HK-2 (cell line): ENCODE results near the gene DUSP22.

Source experiments
- DNase-seq: peaks from one replicate; pipeline ENCODE4 v3.0.0-alpha.2; 2018; ENCODE audit not compliant: unreplicated experiment

The DUSP22 gene

GRCh38 chr6:380234-381218, 88.2 kb downstream of the DUSP22 start:
- DNase-seq, result no peak

GRCh38 chr6:381742-382461, 89.6 kb downstream of the DUSP22 start:
- no peak for DNase-seq

GRCh38 chr6:382883-383810, 90.9 kb downstream of the DUSP22 start:
- no peak for DNase-seq

GRCh38 chr6:383856-384255, 91.6 kb downstream of the DUSP22 start:
- DNase-seq, result no peak

GRCh38 chr6:384898-385297, 92.6 kb downstream of the DUSP22 start:
- no peak for DNase-seq

GRCh38 chr6:385614-386013, 93.3 kb downstream of the DUSP22 start:
- no peak for DNase-seq

- DNase-seq, result no peak
Measured at GRCh38 chr6:386688-387266, 94.5 kb downstream of the DUSP22 start.

- no peak for DNase-seq
Measured at GRCh38 chr6:387293-387741, 95.0 kb downstream of the DUSP22 start.

GRCh38 chr6:388202-388903, 96.1 kb downstream of the DUSP22 start:
- DNase-seq, result no peak

- DNase-seq, result no peak
Measured at GRCh38 chr6:389143-389542, 96.9 kb downstream of the DUSP22 start.

GRCh38 chr6:389622-390021, 97.3 kb downstream of the DUSP22 start:
- no peak for DNase-seq

- no peak for DNase-seq
Measured at GRCh38 chr6:390914-391558, 98.7 kb downstream of the DUSP22 start.

- DNase-seq, result no peak
Measured at GRCh38 chr6:391559-392440, 99.5 kb downstream of the DUSP22 start, which contains the start of gene IRF4. TSS of gene IRF4 (plus strand) at chr6:391752. CDS start at chr6:393153, 1,401 bp downstream.

- no peak for DNase-seq
Measured at GRCh38 chr6:392441-393390, 100.4 kb downstream of the DUSP22 start.

GRCh38 chr6:393391-394221, 101.3 kb downstream of the DUSP22 start:
- no peak for DNase-seq

- DNase-seq, result no peak
Measured at GRCh38 chr6:394641-395289, 102.5 kb downstream of the DUSP22 start.
